Uterus (tissue), 4 donors: Measurements from ENCODE around the gene SLC25A34. TPM values are rescaled to one million over a fixed set of nuclear protein-coding genes. Genes with fewer than 3 reads are reported as not detected.

ENCODE experiments used
- DNase-seq, 2 donors: peaks; one replicate each; pipeline ENCODE4 v3.0.0-alpha.2; 2019 to 2020
- H3K27ac ChIP-seq, 2 donors: fragments of 200-600 bp; sonication (generic); 1 replicate in 1 of 2; 2 replicates in 1 of 2; pipeline ENCODE4 v1.5.1; 2016 to 2018
- H3K27me3 ChIP-seq, 2 donors: fragments of 200-600 bp; sonication (generic); one replicate each; pipeline ENCODE4 v1.5.1; 2018 to 2019; ENCODE audit warnings: control low read depth in 1 of 2
- H3K36me3 ChIP-seq, 2 donors: fragments of 200-600 bp; sonication (generic); one replicate each; pipeline ENCODE4 v1.5.1; 2019; ENCODE audit warnings: control low read depth in 1 of 2
- H3K4me1 ChIP-seq, 2 donors: fragments of 200-600 bp; sonication (generic); one replicate each; pipeline ENCODE4 v1.5.1; 2018 to 2019; ENCODE audit warnings: control low read depth in 1 of 2
- H3K4me3 ChIP-seq, 2 donors: fragments of 200-600 bp; sonication (generic); 1 replicate in 1 of 2; 2 replicates in 1 of 2; pipeline ENCODE4 v1.5.1; 2018 to 2019; ENCODE audit warnings: mild to moderate bottlenecking in 1 of 2
- H3K9me3 ChIP-seq, 2 donors: fragments of 200-600 bp; sonication (generic); one replicate each; pipeline ENCODE4 v1.5.1; 2019; ENCODE audit warnings: control low read depth in 1 of 2
- POLR2A ChIP-seq, 2 donors: fragments of 450-650 bp; IDR thresholded peaks; one replicate each; pipeline ENCODE4 v1.6.1; 2016; ENCODE audit warnings: antibody characterized with exemption in 2 of 2, mild to moderate bottlenecking in 1 of 2, moderate library complexity in 1 of 2
- intact Hi-C: fragments of 100-400 bp; cut with DNase I; formaldehyde crosslinking; loops from one replicate; pipeline ENCODE4 v1.15.1; 2023; ENCODE audit warnings: low total_unique reads
- total RNA-seq, 4 donors: library from RNA; depleted of rRNA in 3 of 4; stranded (reverse); fragments of >200 nt in 3 of 4; gene quantifications; one replicate each; pipeline versions ENCODE4 v1.1.0 to v1.2.4, GENCODE V29; 2014 to 2023
- TF ChIP-seq, protein P1 (sequence below), 4 experiments: fragments of 200-600 bp in 2 of 4; fragments of 450-650 bp in 2 of 4; sonication (generic) in 2 of 4; IDR thresholded peaks; one replicate each; pipeline ENCODE4 v1.5.1; 2016 to 2019; ENCODE audit warnings: antibody characterized with exemption in 4 of 4, mild to moderate bottlenecking in 2 of 4, moderate library complexity in 1 of 4
- donor health status: DM: yes; HTN: yes; CAD: no.

Gene SLC25A34
- 1 to 10 TPM in 2 of 4 donors, under 1 TPM in 1, not detected in 1; 0.29 to 2.1 (median 1.6) TPM for total RNA-seq

DNA sequence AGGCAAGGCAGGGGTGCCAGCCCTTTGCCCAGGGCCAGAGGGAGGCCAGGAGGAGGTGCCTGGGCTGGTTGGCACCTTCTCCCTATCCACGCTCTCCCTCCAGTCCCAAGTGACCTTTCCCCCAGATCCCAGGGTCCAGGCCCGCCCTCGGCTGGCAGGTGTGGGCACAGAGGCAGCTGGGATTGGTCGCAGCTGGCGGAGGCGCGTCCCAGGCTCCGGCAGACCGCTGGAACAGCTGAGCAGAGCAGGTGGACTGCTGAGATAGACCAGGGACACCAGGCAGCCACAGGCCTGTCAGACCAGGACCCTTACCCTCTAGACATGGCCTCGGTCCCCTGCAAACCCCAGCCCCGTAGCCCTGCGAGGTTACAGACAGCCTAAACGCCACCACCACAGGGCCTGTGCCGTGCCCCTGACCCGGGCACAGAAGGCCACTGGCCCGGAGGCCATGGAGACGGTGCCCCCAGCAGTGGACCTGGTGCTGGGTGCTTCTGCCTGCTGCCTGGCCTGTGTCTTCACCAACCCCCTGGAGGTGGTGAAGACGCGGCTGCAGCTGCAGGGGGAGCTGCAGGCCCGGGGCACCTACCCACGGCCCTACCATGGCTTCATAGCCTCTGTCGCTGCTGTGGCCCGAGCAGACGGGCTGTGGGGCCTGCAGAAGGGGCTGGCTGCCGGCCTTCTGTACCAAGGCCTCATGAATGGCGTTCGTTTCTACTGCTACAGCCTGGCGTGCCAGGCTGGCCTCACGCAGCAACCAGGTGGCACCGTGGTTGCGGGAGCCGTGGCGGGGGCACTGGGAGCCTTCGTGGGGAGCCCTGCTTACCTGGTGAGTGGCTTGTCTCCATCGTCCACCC lies at the start of gene SLC25A34:
Gene SLC25A34 (plus strand): TSS at position 221 of the 854 bp plus-strand sequence. CDS start 228 bp downstream, at position 449.
- Histone ChIP-seq H3K27ac (peak within 1 kb of the TSS in 1 of 2 donors; percentile 12), H3K9me3 (no peaks in the 10 kb centered on the region), H3K27me3 (no peaks in the 10 kb centered on the region), H3K4me1 (no peaks in the 10 kb centered on the region), H3K4me3 (no peak within 1 kb of the TSS), H3K36me3 (no peaks in the 10 kb centered on the region)
- intact Hi-C loops = no loop called here
- peak in 1 of 2 donors; percentile 16 for DNase-seq
- TF ChIP-seq, protein P1, sequence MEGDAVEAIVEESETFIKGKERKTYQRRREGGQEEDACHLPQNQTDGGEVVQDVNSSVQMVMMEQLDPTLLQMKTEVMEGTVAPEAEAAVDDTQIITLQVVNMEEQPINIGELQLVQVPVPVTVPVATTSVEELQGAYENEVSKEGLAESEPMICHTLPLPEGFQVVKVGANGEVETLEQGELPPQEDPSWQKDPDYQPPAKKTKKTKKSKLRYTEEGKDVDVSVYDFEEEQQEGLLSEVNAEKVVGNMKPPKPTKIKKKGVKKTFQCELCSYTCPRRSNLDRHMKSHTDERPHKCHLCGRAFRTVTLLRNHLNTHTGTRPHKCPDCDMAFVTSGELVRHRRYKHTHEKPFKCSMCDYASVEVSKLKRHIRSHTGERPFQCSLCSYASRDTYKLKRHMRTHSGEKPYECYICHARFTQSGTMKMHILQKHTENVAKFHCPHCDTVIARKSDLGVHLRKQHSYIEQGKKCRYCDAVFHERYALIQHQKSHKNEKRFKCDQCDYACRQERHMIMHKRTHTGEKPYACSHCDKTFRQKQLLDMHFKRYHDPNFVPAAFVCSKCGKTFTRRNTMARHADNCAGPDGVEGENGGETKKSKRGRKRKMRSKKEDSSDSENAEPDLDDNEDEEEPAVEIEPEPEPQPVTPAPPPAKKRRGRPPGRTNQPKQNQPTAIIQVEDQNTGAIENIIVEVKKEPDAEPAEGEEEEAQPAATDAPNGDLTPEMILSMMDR (IDR thresholded peaks at IDR 0.05) = no peak
- no peak for TF ChIP-seq POLR2A (IDR thresholded peaks at IDR 0.05)

DNA sequence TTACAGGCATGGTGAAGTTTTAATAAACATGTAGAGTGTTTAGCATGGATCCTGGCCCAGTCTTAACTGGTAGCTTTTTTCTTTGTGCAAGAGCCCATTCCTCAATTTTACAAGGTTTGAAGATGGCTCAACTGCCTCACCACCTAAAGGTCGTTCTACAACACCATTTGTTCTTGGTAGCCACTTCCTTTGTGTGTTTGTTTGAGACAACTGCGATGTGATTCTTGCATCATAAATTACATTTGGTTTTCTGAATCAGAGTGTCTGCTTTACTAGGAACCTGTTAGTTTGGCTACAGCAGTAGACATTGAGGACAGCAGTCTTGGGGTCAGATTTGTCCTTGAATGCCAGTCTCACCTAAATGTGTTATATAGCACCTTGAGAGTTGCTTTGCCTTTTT lies 48.6 kb upstream of the SLC25A34 start:
- intact Hi-C loops = no loop called here
- DNase-seq = no peak
- H3K9me3 ChIP-seq = no peaks in the 10 kb centered on the region
- no peaks in the 10 kb centered on the region for H3K27me3 ChIP-seq
- no peak overlapping the region for H3K4me3 ChIP-seq
- peaks cover 0 to 12% of the 10 kb centered on the region in 2 donors for H3K4me1 ChIP-seq
- TF ChIP-seq POLR2A (IDR thresholded peaks at IDR 0.05) = no peak
- TF ChIP-seq, protein P1 (IDR thresholded peaks at IDR 0.05) = no peak
- no peaks in the 10 kb centered on the region for H3K36me3 ChIP-seq
- no peak overlapping the region for H3K27ac ChIP-seq

DNA sequence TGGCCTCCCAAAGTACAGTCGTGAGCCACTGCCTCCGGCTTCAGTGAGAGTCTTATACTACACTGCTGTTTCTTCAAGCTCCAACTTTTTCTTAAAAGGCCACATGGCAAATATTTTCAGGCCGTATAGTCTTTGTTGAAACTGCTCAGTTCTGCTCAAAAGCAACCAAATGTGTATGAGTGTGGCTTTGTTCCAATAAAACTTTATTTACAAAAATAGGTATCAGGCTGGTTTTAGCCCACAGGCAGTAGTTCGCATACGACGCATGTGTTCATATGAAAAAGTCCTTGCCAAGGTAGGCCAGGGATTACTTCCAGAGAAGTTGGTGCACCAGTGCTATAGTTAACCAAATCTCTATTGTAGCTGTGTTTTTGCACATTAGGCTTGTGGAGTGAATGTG lies 45.7 kb upstream of the SLC25A34 start:
- Histone ChIP-seq H3K27ac (no peak overlapping the region), H3K27me3 (no peaks in the 10 kb centered on the region), H3K9me3 (no peaks in the 10 kb centered on the region), H3K4me3 (no peak overlapping the region), H3K36me3 (no peaks in the 10 kb centered on the region), H3K4me1 (peaks cover 0 to 12% of the 10 kb centered on the region in 2 donors)
- intact Hi-C loops = no loop called here
- TF ChIP-seq, protein P1 (IDR thresholded peaks at IDR 0.05) = no peak
- TF ChIP-seq POLR2A (IDR thresholded peaks at IDR 0.05) = no peak
- no peak for DNase-seq

DNA sequence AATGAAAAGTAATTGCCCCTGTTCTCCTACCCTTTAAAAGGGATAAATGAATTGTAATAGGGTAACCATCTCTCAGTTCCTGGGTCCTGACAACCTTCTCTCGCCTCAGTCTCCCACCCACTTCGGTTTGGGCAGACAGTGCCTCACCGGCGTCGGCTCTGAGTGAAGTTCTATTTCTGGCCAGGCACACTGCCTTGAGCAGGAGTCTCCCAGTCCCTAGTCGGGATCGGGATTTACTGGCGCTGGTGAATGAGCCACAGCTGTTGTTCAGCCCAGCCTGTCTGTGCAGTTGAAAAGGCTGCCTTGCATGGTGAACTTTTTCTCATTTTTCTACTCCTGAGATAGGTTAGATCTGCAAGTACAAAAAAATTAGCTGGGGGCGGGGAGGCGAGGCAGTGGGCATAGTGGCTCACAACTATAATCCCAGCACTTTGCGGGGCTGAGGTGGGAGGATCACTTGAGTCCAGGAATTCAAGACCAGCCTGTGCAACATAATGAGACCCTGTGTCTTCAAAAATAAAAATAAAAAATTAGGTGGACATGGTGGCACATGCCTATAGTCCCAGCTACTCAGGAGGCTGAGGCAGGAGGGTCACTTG lies 44.5 kb upstream of the SLC25A34 start:
- DNase-seq = peak in 1 of 2 donors; percentile 38
- no peaks in the 10 kb centered on the region for H3K27me3 ChIP-seq
- intact Hi-C loops = no loop called here
- no peaks in the 10 kb centered on the region for H3K36me3 ChIP-seq
- TF ChIP-seq, protein P1 (IDR thresholded peaks at IDR 0.05) = no peak
- no peak for TF ChIP-seq POLR2A (IDR thresholded peaks at IDR 0.05)
- peaks cover 0 to 6% of the 10 kb centered on the region in 2 donors for H3K4me1 ChIP-seq
- peak overlapping the region; percentile 16 to 39 for H3K27ac ChIP-seq
- no peaks in the 10 kb centered on the region for H3K9me3 ChIP-seq
- no peak overlapping the region for H3K4me3 ChIP-seq

DNA sequence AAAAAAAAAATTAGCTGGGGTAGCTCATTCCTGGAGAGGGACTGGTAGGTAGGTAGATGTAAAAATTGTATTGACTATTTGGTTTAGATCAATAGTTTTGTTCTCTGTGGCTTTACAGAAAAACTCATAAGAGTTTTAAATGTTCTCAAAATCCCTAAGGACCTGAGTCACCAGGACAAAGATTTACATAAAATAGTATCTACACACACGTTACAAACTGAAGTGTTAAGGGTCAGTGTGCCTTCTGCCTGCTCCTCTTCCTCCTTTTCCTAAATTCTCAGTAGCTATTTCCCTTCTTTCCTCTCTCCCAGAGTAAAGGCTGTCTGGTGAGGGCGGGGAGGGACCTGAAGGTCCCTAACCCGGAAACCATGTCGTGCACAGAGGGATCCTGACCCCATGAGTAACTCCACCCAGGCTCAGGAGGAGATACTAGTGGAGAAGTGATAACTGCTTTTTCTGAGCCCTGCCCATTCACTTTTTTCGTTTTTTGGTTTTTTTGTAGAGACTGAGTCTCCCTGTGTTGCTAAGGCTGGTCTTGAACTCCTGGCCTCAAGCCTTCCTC lies 43.9 kb upstream of the SLC25A34 start:
- no peak overlapping the region for H3K27ac ChIP-seq
- no peaks in the 10 kb centered on the region for H3K27me3 ChIP-seq
- H3K36me3 ChIP-seq = no peaks in the 10 kb centered on the region
- TF ChIP-seq, protein P1 (IDR thresholded peaks at IDR 0.05) = no peak
- no peak for TF ChIP-seq POLR2A (IDR thresholded peaks at IDR 0.05)
- DNase-seq = no peak
- H3K4me3 ChIP-seq = no peak overlapping the region
- H3K4me1 ChIP-seq = peaks cover 0 to 6% of the 10 kb centered on the region in 2 donors
- no peaks in the 10 kb centered on the region for H3K9me3 ChIP-seq
- intact Hi-C loops = no loop called here
